HepG2 (cell line): ENCODE data around the gene MEF2A. TPM values are rescaled to one million over a fixed set of nuclear protein-coding genes. Genes with fewer than 3 reads are reported as not detected.

Source experiments
- ADNP ChIP-seq: sonication (generic); formaldehyde crosslinking; IDR thresholded peaks from 2 replicates; pipeline ENCODE4 v1.4.0; 2020; ENCODE audit warnings: missing genetic modification reagents
- ELF3 ChIP-seq: IDR thresholded peaks from 2 replicates; pipeline ENCODE4 v1.6.1; 2016; ENCODE audit warnings: missing genetic modification reagents, missing compliant biosample characterization
- FUBP1 ChIP-seq: sonication (generic); formaldehyde crosslinking; IDR thresholded peaks from 2 replicates; pipeline ENCODE4 v1.5.1; 2020; ENCODE audit warnings: missing genetic modification reagents, mild to moderate bottlenecking, borderline replicate concordance
- HDAC6 ChIP-seq: fragments of 200-600 bp; sonication (generic); IDR thresholded peaks from 2 replicates; pipeline ENCODE4 v1.7.0; 2017; ENCODE audit warnings: mild to moderate bottlenecking, antibody characterized with exemption, low read length, low read depth
- HOMEZ ChIP-seq: IDR thresholded peaks from 2 replicates; pipeline ENCODE4 v1.6.1; 2016; ENCODE audit warnings: low read depth
- MATR3 ChIP-seq: sonication (generic); formaldehyde crosslinking; IDR thresholded peaks from 2 replicates; pipeline ENCODE4 v1.4.0; 2020; ENCODE audit warnings: missing genetic modification reagents
- MTF1 ChIP-seq: sonication (generic); formaldehyde crosslinking; IDR thresholded peaks from 2 replicates; pipeline ENCODE4 v1.5.0; 2020; ENCODE audit warnings: missing genetic modification reagents
- PRDM10 ChIP-seq: sonication (generic); formaldehyde crosslinking; IDR thresholded peaks from 2 replicates; pipeline ENCODE4 v1.4.0; 2020; ENCODE audit warnings: low read depth, missing genetic modification reagents
- SNAI1 ChIP-seq: sonication (generic); formaldehyde crosslinking; IDR thresholded peaks from 2 replicates; pipeline ENCODE4 v1.5.0; 2020; ENCODE audit warnings: mild to moderate bottlenecking, missing genetic modification reagents, borderline replicate concordance
- SOX5 ChIP-seq: IDR thresholded peaks from 2 replicates; pipeline ENCODE4 v1.6.1; 2016; ENCODE audit warnings: borderline replicate concordance
- SP2 ChIP-seq: sonication (generic); formaldehyde crosslinking; IDR thresholded peaks from 2 replicates; pipeline ENCODE4 v1.5.1; 2020; ENCODE audit warnings: mild to moderate bottlenecking, missing genetic modification reagents
- TRIM22 ChIP-seq: fragments of 450-650 bp; IDR thresholded peaks from 2 replicates; pipeline ENCODE4 v1.6.1; 2017
- ZBTB2 ChIP-seq: sonication (generic); formaldehyde crosslinking; IDR thresholded peaks from 2 replicates; pipeline ENCODE4 v1.8.0; 2022; ENCODE audit warnings: low read depth, missing genetic modification reagents
- ZFX ChIP-seq: sonication (generic); formaldehyde crosslinking; IDR thresholded peaks from 2 replicates; pipeline ENCODE4 v1.4.0; 2020; ENCODE audit warnings: mild to moderate bottlenecking, low read depth, missing genetic modification reagents, moderate library complexity
- ZNF503 ChIP-seq: sonication (generic); formaldehyde crosslinking; IDR thresholded peaks from 2 replicates; pipeline ENCODE4 v1.4.0; 2020; ENCODE audit warnings: missing genetic modification reagents
- polyA plus RNA-seq, 8 experiments: library from polyadenylated mRNA; depleted of rRNA in 3 of 8; stranded (reverse) in 7 of 8; unstranded in 1 of 8; fragments of >200 nt; fragmentation: Illumina TruSeq in 4 of 8; extraction: Trizol in 4 of 8; gene quantifications; 2 replicates each; pipeline versions ENCODE4 v1.2.1 to v1.2.3, GENCODE V29; 2011 to 2016; ENCODE audit warnings: low read depth in 4 of 8, missing spikeins in 1 of 8, mixed read lengths in 1 of 8; ENCODE audit not compliant: insufficient read depth in 1 of 8
- total RNA-seq, 5 experiments: library from RNA; depleted of rRNA; stranded (reverse); fragments of >200 nt; fragmentation: Illumina TruSeq; extraction: Trizol; gene quantifications; 2 replicates each; pipeline ENCODE4 v1.2.3, GENCODE V29; 2016; ENCODE audit warnings: low read depth in 1 of 5

The MEF2A gene
- total and polyA plus RNA-seq, 2 of the 13 experiments (the other 11 are each of a cell fraction or from before 2014, with no cell fraction given) = 15.2 to 24.4 TPM

- TF ChIP-seq ZNF503 (no peak), HOMEZ (no peak), ZBTB2 (CRISPR knock-in tag) (no peak), SP2 (no peak), ELF3 (CRISPR knock-in tag) (0 out of 2 replicates have a peak, but pooled peaks have one; percentile 14), SNAI1 (CRISPR knock-in tag) (no peak), SOX5 (CRISPR knock-in tag) (peak; percentile 37; the same call in 1 of the 2 replicates), ZFX (CRISPR knock-in tag) (0 out of 2 replicates have a peak, but pooled peaks have one; percentile 19), FUBP1 (CRISPR knock-in tag) (0 out of 2 replicates have a peak, but pooled peaks have one; percentile 60), ADNP (peak; percentile 83; the same call in 1 of the 2 replicates), TRIM22 (no peak), MTF1 (CRISPR knock-in tag) (no peak), HDAC6 (no peak), PRDM10 (no peak), MATR3 (no peak)
Observed at GRCh38 chr15:99738021-99738847, 172.4 kb downstream of the MEF2A start (continued).
